Suppressor macrophage (primary cell): ENCODE measurements around the gene CMYA5.
A peak's percentile ranks its signal among the peaks of the same experiment; 100 is the strongest.
"Not testable (repeated sequence)": the region's sequence is repeated elsewhere in the genome, so short reads cannot be mapped to it uniquely, and the experiment has no call there.

Experiments used
- DNase-seq, 4 experiments: peaks; one replicate each; pipeline ENCODE4 v3.0.0-alpha.2; 2020 to 2022

CMYA5 gene

GRCh38 chr5:79750611-79751510 is 61.2 kb downstream of the CMYA5 start:
- DNase-seq = no peak

DNA sequence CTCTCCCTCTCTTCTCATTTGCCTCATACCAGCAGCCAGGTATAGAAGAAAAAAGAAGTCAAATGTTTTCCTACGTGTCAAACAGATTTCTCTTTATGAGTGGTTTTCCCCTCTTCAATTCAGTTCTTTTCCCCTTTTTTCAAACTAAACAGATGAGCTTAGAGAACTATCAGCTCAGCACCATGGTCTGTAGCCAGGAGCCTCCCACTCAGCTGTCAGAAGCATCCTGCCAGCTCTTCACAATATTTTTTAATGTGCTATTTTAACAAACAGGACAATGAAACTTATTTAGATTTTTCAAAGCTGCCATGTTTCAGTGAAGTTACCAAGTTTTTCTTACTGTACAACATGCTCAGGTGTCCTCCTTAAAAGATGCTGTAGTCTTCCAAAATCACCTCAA is 63.5 kb downstream of the CMYA5 start:
- DNase-seq = no peak

DNA sequence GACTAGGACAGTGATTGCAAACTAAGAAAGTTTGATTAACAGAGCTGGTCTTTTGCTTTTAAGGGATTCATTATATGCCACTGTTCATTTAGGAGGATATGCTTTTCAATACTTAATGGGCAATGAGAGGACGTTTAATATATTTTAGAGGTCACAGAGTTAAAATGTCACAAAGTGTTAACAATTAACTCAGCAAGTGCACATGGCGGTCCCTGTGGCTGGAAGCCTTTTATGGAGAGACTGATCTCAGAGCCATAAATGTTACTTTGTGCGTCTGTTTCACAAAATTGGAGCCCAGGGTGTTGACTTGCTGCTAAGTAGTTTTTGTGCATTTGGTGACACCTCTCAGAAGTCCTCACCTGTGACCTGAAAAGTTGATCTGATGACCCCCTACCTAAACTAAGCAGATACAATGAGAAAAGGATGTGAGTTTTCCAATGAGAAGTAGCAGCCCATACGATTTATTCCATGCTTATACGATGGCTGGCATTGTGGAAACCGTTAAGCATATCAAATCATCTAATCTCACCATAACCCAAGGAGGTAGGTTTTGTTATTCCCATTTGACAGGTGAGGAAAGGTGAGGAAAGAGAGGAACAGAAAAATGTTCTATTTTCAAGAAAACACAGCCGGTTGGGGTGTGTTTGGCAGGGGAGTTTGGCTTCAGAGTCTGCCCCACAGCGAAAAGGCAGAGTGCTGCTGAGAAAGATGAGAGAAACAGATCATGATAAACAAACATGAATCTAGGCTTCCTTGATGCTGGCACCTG is 64.4 kb downstream of the CMYA5 start:
- no peak for DNase-seq

DNA sequence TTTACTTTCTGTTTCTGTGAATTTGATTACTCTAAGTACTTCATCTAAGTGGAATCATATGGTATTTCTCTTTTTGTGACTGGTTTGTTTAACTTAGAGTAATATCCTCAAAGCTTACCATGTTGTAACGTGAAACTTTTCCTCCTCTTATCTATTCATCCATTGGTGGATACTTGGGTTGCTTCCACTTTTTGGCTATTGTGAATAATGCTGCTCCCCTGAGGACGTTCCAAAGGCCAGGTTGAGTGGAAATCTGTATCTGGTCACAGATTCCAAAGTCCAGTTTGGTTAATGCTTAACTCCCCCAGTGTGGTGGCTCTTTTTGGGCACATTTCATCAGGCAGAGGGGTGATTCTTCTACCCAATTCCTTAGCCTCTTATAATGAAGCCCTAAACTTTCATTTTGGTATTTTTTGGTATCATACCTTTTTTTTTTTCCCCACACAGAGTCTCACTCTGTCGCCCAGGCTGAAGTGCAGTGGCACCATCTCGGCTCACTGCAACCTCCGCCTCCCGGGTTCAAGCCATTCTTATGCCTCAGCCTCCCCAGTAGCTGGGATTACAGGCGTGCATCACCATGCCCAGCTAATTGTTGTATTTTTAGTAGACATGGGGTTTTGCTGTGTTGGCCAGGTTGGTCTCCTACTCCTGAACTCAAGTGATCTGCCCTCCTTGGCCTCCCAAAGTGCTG is 65.4 kb downstream of the CMYA5 start:
- no peak for DNase-seq

GRCh38 chr5:79756076-79756475 is 66.4 kb downstream of the CMYA5 start:
- no peak for DNase-seq

DNA sequence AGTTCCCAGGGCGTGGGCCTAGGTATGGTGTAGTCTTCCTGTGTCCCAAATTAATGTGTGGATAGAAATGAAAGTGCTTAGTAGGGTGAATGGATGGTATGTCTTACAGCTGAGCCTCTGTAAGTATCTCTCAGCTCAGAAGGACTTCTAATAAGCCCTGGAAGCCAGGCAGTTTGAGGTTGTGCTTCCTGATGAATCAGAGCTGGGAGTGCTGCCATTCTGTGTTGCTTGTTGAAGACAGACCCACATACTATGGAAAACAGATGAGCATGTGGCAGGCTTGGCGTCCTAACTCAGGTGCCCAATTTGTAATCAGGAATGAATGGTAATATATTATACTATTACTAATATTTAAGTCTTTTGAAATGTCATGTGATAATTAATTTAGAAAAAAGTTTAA is 69.8 kb downstream of the CMYA5 start:
- DNase-seq = no peak

DNA sequence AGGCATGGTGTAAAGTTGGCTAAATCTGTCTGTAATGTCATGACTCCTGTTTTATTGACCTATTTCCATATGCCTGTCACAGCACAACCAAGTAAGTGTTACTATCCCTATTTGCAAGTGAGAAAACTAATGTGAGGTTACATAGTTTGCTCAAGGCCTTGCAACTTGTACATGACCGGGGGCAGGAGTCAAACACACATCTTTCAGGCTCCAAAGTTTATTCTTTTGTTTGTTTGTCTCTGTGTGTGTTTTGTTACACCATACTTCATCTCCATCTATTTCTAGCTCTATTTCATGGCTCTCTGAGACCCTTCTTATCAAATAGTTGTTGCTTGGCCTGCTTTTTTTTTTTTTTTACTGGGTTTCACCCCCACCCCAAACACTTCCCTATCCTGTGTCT is 70.2 kb downstream of the CMYA5 start:
- no peak for DNase-seq

GRCh38 chr5:79762929-79763328 is 73.3 kb downstream of the CMYA5 start:
- no peak for DNase-seq

- not testable (repeated sequence) for DNase-seq
These were observed 74.5 kb downstream of the CMYA5 start for GRCh38 chr5:79764147-79764546.

- no peak for DNase-seq
These were observed 81.8 kb downstream of the CMYA5 start for GRCh38 chr5:79771387-79771786.

DNA sequence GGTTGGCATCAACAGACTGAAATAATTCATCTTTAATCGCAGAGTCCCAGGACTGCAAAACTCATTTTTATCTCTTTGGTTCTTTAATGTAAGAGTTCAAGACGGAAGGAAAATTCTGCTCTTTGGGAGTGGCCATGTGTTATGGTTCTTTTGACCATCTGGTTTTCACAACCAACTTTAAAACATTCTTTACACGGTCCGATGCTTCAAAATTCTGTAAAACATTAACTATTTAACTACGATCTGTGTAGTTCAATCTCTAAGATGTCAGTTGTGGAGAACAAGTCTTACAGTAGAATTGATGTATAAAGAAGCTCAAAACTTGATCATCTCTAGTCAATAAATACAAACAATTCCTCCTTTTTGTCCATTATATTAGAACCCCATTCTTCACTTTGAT is 83.0 kb downstream of the CMYA5 start:
- no peak for DNase-seq

- DNase-seq = no peak
These were observed 84.0 kb downstream of the CMYA5 start for GRCh38 chr5:79773612-79774011.

DNA sequence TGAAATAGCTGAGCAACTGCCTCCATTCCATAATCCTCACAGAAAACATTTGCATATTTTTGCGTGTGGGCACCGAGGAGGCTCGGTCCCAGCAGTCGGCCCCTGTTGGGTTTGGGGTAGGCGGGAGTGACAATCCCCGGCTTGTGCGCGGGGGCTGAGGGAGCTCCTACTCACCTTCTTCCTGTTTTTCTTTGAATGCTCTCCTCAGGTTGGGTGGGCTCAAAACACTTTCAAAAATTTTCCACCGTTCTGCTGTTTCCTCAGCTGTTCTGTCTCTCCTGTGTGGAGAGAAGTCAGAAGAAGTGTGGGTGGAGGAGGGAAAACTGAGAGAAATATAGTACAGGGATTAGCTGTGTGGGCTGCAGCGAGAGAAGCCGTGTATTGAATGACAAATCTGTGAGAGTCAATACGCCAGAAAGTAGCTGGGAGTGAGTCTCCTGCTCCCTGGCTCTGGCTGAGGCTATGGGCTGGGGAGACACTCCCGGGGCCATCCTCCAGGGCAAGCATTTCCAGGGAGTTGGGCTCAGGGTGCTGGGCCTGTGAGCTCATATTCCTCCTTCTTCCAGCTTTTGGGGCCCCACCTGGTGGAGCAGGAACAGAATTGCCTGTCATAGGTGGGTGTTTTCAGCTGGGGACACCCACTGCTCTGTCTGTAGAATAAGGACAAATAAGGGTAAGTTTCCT is 84.7 kb downstream of the CMYA5 start:
- peak in 2 of 4 experiments; percentile 8 for DNase-seq

- DNase-seq = no peak
These were observed 85.2 kb downstream of the CMYA5 start for GRCh38 chr5:79774855-79775237.

GRCh38 chr5:79784741-79785140 is 95.1 kb downstream of the CMYA5 start:
- not testable (repeated sequence) for DNase-seq

DNA sequence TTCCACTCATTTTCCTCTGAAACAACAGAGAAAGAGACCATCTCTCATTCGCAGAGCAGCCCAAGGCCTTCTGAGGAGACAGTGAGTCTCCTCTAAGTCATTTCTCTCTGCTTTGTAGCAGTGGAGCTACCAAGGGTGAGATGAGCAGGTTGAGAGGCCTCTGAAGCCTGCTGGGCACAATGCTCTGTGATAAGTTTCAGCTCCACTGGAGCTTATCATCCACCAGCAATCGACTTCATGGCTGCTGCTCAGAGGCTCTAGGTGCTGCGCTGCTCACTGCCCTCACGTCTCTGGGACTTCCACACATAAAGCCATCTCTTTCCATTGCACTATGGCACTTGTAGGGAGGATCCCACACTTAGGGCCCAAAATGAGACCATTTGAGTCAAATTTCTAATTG is 96.3 kb downstream of the CMYA5 start:
- no peak for DNase-seq

GRCh38 chr5:79787448-79787847 is 97.8 kb downstream of the CMYA5 start:
- no peak for DNase-seq

DNA sequence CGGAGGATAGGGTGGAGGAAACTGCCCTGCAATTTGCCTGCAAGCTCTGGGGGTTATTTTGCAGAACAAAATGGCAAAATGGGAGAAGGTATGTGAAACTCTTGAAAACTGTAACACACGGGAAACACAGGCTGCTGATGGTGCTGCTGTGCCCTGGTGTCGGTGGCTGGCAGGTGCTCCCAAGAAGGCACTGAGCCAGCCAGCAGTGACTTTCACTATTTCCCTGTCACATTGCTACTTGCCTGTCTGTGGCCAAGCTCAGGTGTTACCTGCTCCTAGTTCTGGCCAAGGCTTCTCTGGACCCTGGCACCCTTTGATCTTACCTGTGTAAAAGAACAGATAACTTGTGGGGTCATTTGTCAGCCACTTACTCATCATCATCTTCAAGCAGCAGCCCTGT is 102.2 kb downstream of the CMYA5 start:
- no peak for DNase-seq

GRCh38 chr5:79792463-79792862 is 102.8 kb downstream of the CMYA5 start:
- DNase-seq = no peak

GRCh38 chr5:79793304-79793703 is 103.7 kb downstream of the CMYA5 start:
- no peak for DNase-seq

DNA sequence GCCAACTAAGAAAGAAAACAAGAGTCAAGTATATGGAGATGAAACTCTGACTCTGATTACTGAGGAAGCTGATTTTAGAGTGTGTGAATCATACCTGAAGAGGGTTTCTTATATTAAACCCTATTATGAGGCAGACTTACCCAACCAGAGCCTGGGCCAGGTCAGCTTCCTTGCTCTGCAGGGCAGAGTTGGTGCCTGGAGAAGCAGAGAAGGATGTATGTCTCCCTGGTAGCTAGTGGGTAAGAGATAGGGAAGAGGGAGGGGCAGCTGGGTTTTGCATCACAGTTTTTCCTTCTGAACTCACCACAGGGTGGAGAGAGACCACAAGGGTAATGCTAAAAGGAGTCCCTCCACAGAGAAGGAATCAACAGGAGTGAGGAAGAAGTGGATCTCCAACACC is 104.1 kb downstream of the CMYA5 start:
- DNase-seq = no peak

DNA sequence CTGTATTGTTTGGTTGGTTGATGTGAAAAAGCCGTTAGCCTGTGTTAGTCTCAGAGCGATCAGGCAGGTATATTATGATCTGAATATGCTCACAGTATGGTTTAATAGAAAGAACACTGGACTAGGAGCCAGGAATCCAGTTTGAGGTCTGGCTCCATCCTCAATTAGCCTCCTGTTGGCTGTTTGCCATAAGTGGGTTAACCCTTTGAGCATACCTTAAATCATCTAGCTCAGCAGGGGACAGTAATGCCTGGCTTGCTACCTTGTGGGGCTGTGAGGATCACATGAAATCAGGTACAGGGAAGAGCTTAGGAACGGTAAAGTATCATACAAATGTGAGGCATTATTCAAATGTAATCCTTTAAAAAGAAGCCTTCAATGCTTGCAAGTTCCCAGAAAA is 104.7 kb downstream of the CMYA5 start:
- no peak for DNase-seq
